ENCODE data around the gene PNMA6E.

DNA sequence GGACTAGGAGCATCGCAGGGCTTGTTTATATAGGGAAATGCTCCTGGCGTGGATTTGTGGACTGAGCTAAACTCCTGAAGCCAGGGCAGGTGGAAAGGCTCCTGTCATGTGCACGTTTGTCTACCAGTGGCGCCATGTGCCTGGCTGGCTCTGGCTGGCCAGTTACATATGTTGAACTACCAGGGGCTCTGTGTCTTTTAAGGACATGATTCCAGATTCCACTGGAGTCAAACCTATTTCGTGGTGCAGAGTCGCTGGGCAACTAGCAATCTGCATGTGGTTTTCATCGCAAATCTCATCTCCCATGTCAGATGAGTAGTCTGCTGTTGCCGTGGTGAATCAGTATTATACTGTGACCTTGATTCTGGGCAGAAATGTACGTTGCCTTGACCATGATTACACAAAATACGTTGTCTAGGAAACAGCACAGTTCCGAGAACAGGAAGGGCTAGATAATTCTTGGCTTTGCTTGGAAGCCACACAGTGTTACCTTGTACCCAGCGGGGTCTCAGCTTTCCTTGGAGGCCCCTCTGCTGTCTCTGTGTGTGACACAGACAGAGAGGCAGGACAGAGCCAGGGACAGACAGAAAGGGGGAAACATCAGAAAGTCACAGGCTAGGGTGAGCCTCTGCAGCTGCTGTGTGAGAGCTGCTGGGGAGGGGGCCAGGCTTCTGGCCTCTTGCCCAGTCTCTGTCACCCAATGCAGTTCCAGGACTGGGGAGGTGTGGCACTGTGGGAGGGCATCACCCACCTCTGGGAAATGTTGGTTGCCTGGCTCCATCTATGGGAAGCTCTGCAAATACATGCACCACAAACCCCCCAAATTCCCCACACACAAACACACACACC, 19.2 kb downstream of the PNMA6E start:
- TF ChIP-seq, protein P1, sequence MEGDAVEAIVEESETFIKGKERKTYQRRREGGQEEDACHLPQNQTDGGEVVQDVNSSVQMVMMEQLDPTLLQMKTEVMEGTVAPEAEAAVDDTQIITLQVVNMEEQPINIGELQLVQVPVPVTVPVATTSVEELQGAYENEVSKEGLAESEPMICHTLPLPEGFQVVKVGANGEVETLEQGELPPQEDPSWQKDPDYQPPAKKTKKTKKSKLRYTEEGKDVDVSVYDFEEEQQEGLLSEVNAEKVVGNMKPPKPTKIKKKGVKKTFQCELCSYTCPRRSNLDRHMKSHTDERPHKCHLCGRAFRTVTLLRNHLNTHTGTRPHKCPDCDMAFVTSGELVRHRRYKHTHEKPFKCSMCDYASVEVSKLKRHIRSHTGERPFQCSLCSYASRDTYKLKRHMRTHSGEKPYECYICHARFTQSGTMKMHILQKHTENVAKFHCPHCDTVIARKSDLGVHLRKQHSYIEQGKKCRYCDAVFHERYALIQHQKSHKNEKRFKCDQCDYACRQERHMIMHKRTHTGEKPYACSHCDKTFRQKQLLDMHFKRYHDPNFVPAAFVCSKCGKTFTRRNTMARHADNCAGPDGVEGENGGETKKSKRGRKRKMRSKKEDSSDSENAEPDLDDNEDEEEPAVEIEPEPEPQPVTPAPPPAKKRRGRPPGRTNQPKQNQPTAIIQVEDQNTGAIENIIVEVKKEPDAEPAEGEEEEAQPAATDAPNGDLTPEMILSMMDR (IDR thresholded peaks at IDR 0.05) = no peak
- TF ChIP-seq BHLHE40 (IDR thresholded peaks at IDR 0.05; ENCODE audit: low read depth, low read length) = no peak
- no peak for TF ChIP-seq CBX2 (IDR thresholded peaks at IDR 0.05; ENCODE audit: borderline replicate concordance, low read depth)
- TF ChIP-seq REST (IDR thresholded peaks at IDR 0.05) = no peak
- TF ChIP-seq MAX (IDR thresholded peaks at IDR 0.05) = no peak
- TF ChIP-seq RCOR1 (IDR thresholded peaks at IDR 0.05; ENCODE audit: low read depth, low read length) = no peak
- TF ChIP-seq FOSL2 (IDR thresholded peaks at IDR 0.05) = no peak
- no peak for TF ChIP-seq FOSL2 (CRISPR knock-in tag; IDR thresholded peaks at IDR 0.05)
- TF ChIP-seq RFX5 (IDR thresholded peaks at IDR 0.05) = no peak
- no peak for TF ChIP-seq CEBPB (IDR thresholded peaks at IDR 0.05)
- no peak for TF ChIP-seq ZFP36 (IDR thresholded peaks at IDR 0.05; ENCODE audit: borderline replicate concordance, partially characterized antibody)
- TF ChIP-seq MYC (IDR thresholded peaks at IDR 0.05; ENCODE audit: borderline replicate concordance, low read length) = no peak
- TF ChIP-seq POLR2AphosphoS2 (conservative IDR thresholded peaks at IDR 0.05; ENCODE audit: low read length) = no peak
- no peak for TF ChIP-seq SMC3 (IDR thresholded peaks at IDR 0.05)
- no peak for TF ChIP-seq PHF8 (IDR thresholded peaks at IDR 0.05; ENCODE audit: borderline replicate concordance, low read depth)
